GM12878 (cell line): ENCODE data around the gene RBM18.

Experiments used
- BRCA1 ChIP-seq: IDR thresholded peaks from 2 replicates; pipeline ENCODE4 v1.6.1; 2011; ENCODE audit warnings: low read depth, low read length, improper control_type of control experiment
- CEBPB ChIP-seq, 2 experiments: fragments of 150-350 bp in 1 of 2; IDR thresholded peaks; 2 replicates each; pipeline ENCODE4 v1.6.1; 2012 to 2014; ENCODE audit warnings: low read depth in 2 of 2, low read length in 2 of 2, borderline replicate concordance in 1 of 2, inconsistent platforms in 1 of 2
- CTCF ChIP-seq, 3 experiments: IDR thresholded peaks in 2 of 3; conservative IDR thresholded peaks in 1 of 3; 2 replicates each; pipeline ENCODE4 v1.5.1; 2011; ENCODE audit warnings: low read depth in 3 of 3, low read length in 3 of 3, mild to moderate bottlenecking in 3 of 3, control low read depth in 2 of 3, moderate library complexity in 2 of 3, inconsistent platforms in 1 of 3, mixed read lengths in 1 of 3; ENCODE audit not compliant: control insufficient read depth in 2 of 3, insufficient read depth in 1 of 3; ENCODE audit errors: extremely low read depth in 1 of 3
- ESRRA ChIP-seq: IDR thresholded peaks from 2 replicates; pipeline ENCODE4 v1.6.1; 2012; ENCODE audit warnings: mild to moderate bottlenecking, low read length, improper control_type of control experiment
- FOS ChIP-seq: IDR thresholded peaks from 3 replicates; pipeline ENCODE4 v1.6.1; 2011; ENCODE audit warnings: borderline replicate concordance; ENCODE audit not compliant: insufficient read length; ENCODE audit errors: extremely low read depth
- FOXM1 ChIP-seq: IDR thresholded peaks from 2 replicates; pipeline ENCODE4 v1.6.1; 2012; ENCODE audit warnings: low read depth, mild to moderate bottlenecking, inconsistent platforms, low read length, moderate library complexity
- HDGF ChIP-seq: fragments of 450-650 bp; IDR thresholded peaks from 2 replicates; pipeline ENCODE4 v1.6.1; 2016; ENCODE audit warnings: antibody characterized with exemption
- NR2F1 ChIP-seq: fragments of 450-650 bp; conservative IDR thresholded peaks from 2 replicates; pipeline ENCODE4 v1.6.1; 2017; ENCODE audit warnings: mild to moderate bottlenecking
- POLR2AphosphoS2 ChIP-seq: IDR thresholded peaks from 2 replicates; pipeline ENCODE4 v1.6.1; 2011; ENCODE audit warnings: low read depth, mild to moderate bottlenecking, low read length, improper control_type of control experiment, moderate library complexity
- RAD21 ChIP-seq: IDR thresholded peaks from 2 replicates; pipeline ENCODE4 v1.6.1; 2011; ENCODE audit warnings: mild to moderate bottlenecking, low read depth, low read length, moderate library complexity; ENCODE audit not compliant: insufficient read depth
- RCOR1 ChIP-seq: conservative IDR thresholded peaks from 2 replicates; pipeline ENCODE4 v1.6.1; 2012; ENCODE audit warnings: low read depth, low read length, improper control_type of control experiment
- TF ChIP-seq, protein P1 (sequence below): IDR thresholded peaks from 2 replicates; pipeline ENCODE4 v1.6.1; 2011; ENCODE audit warnings: low read depth, mild to moderate bottlenecking, low read length, moderate library complexity, borderline replicate concordance; ENCODE audit errors: extremely low read depth
- TF ChIP-seq, protein P2 (sequence below): IDR thresholded peaks from 2 replicates; pipeline ENCODE4 v1.6.1; 2012; ENCODE audit warnings: mild to moderate bottlenecking, low read depth, low read length

- TF ChIP-seq, protein P1, sequence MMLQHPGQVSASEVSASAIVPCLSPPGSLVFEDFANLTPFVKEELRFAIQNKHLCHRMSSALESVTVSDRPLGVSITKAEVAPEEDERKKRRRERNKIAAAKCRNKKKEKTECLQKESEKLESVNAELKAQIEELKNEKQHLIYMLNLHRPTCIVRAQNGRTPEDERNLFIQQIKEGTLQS: no peak
- TF ChIP-seq NR2F1 (no peak), POLR2AphosphoS2 (no peak), HDGF (no peak), BRCA1 (no peak), FOXM1 (no peak), ESRRA (no peak), CTCF (IDR thresholded peaks at IDR 0.05 in 2 of 3, conservative IDR thresholded peaks at IDR 0.05 in 1 of 3; ENCODE audit: control insufficient read depth in 2 of 3, extremely low read depth in 1 of 3, insufficient read depth in 1 of 3, low read depth in 3 of 3, low read length in 3 of 3) (no peak), RAD21 (no peak), CEBPB (IDR thresholded peaks at IDR 0.05; ENCODE audit: borderline replicate concordance in 1 of 2, low read depth in 2 of 2, low read length in 2 of 2) (no peak), RCOR1 (no peak), FOS (no peak)
- TF ChIP-seq, protein P2, sequence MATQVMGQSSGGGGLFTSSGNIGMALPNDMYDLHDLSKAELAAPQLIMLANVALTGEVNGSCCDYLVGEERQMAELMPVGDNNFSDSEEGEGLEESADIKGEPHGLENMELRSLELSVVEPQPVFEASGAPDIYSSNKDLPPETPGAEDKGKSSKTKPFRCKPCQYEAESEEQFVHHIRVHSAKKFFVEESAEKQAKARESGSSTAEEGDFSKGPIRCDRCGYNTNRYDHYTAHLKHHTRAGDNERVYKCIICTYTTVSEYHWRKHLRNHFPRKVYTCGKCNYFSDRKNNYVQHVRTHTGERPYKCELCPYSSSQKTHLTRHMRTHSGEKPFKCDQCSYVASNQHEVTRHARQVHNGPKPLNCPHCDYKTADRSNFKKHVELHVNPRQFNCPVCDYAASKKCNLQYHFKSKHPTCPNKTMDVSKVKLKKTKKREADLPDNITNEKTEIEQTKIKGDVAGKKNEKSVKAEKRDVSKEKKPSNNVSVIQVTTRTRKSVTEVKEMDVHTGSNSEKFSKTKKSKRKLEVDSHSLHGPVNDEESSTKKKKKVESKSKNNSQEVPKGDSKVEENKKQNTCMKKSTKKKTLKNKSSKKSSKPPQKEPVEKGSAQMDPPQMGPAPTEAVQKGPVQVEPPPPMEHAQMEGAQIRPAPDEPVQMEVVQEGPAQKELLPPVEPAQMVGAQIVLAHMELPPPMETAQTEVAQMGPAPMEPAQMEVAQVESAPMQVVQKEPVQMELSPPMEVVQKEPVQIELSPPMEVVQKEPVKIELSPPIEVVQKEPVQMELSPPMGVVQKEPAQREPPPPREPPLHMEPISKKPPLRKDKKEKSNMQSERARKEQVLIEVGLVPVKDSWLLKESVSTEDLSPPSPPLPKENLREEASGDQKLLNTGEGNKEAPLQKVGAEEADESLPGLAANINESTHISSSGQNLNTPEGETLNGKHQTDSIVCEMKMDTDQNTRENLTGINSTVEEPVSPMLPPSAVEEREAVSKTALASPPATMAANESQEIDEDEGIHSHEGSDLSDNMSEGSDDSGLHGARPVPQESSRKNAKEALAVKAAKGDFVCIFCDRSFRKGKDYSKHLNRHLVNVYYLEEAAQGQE: no peak
Observed at GRCh38 chr9:122216138-122216797, 48.4 kb downstream of the RBM18 start.
